SU-DHL-6 (cell line): ENCODE results near the gene DCDC2.

Experiments used
- EZH2phosphoT487 ChIP-seq: fragments of 200-600 bp; sonication (generic), shearing (Covaris generic); conservative IDR thresholded peaks from 2 replicates; pipeline ENCODE4 v1.6.1; 2018; ENCODE audit warnings: mild to moderate bottlenecking, antibody characterized with exemption, low read length, moderate library complexity, mixed read lengths
- TF ChIP-seq, protein P1 (sequence below): fragments of 200-600 bp; sonication (generic); IDR thresholded peaks from one replicate; pipeline ENCODE4 v1.5.1; 2017; ENCODE audit warnings: antibody characterized with exemption, mild to moderate bottlenecking, low read length, moderate library complexity; ENCODE audit not compliant: insufficient read depth, poor library complexity, severe bottlenecking

- TF ChIP-seq, protein P1, sequence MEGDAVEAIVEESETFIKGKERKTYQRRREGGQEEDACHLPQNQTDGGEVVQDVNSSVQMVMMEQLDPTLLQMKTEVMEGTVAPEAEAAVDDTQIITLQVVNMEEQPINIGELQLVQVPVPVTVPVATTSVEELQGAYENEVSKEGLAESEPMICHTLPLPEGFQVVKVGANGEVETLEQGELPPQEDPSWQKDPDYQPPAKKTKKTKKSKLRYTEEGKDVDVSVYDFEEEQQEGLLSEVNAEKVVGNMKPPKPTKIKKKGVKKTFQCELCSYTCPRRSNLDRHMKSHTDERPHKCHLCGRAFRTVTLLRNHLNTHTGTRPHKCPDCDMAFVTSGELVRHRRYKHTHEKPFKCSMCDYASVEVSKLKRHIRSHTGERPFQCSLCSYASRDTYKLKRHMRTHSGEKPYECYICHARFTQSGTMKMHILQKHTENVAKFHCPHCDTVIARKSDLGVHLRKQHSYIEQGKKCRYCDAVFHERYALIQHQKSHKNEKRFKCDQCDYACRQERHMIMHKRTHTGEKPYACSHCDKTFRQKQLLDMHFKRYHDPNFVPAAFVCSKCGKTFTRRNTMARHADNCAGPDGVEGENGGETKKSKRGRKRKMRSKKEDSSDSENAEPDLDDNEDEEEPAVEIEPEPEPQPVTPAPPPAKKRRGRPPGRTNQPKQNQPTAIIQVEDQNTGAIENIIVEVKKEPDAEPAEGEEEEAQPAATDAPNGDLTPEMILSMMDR: no peak
- no peak for TF ChIP-seq EZH2phosphoT487
These were observed 23.6 kb downstream of the DCDC2 start for GRCh38 chr6:24334285-24334684.
